GM11168 (cell line): ENCODE data around the gene CHI3L1.

Source experiments
- in situ Hi-C: fragments of 300-500 bp; cut with MboI; formaldehyde crosslinking; loops from one replicate; pipeline ENCODE4 v1.12.0; 2022; ENCODE audit warnings: low sequenced_read_pairs; ENCODE audit not compliant: unreplicated experiment

The CHI3L1 gene

DNA sequence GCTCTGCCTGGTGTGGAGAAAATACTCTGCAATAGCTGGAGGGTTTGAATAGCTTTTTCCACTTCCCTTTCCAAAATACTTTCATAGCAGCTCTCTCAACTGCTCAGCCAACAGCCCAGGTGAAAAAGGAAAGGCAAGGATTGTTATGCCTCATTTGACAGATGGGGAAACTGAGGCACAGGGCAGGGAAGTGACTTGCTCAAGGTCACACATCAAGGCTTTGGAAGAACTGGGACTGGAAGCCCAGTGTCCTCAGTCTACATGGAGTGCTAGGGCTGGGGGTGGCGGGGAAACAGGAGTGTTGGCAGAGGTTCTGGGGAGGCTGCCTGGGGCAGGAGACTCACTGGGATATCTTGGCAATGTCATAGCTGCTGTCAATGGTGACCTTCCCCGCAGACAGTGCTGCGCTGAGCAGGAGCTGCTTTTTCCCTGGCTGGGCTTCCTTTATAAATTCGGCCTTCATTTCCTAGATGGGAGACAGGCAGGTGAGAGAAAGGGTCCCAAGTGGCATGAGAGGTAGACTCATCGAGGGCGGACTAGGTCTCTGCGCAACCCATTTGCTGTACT lies 4.0 kb downstream of the CHI3L1 start:
- in situ Hi-C loops = no loop called here

DNA sequence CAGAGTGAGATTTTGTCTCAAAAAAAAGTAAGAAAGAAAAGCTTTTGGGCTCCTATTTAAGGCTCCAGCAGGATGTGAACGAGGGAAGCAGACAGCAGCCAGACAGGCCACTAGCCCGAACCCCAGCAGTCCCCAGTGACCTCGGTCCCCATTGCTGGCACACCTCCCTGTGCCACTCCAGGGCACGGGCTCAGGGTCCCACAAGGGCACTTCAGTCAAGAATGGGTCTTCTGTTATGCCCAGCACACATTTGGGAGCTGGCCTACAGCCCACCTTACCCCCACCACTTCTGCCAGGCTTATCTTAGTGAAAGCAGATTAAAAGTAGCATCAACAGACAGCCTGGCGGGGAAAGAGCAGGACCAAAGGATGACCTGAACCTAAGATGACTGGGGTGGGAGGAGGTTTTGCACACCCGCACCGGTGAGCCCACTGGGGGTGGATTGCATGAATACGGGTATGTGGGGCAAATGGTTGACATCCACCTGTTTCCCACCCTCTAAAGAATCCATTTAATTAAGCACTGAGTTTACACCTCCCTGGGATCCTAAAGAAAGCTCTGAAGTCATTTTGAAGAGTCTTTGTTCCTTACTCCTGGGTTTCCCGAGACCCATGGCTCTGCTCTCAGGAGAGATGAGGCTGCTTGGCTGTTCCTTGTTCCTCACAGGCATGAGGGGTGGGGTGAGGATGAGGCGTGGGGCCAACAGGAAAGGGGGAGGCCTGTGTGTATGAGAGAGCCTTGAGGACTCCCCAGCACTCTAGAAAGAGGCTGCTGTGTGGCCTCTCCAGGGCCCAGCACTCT lies 4.7 kb downstream of the CHI3L1 start:
- in situ Hi-C loops = no loop called here

DNA sequence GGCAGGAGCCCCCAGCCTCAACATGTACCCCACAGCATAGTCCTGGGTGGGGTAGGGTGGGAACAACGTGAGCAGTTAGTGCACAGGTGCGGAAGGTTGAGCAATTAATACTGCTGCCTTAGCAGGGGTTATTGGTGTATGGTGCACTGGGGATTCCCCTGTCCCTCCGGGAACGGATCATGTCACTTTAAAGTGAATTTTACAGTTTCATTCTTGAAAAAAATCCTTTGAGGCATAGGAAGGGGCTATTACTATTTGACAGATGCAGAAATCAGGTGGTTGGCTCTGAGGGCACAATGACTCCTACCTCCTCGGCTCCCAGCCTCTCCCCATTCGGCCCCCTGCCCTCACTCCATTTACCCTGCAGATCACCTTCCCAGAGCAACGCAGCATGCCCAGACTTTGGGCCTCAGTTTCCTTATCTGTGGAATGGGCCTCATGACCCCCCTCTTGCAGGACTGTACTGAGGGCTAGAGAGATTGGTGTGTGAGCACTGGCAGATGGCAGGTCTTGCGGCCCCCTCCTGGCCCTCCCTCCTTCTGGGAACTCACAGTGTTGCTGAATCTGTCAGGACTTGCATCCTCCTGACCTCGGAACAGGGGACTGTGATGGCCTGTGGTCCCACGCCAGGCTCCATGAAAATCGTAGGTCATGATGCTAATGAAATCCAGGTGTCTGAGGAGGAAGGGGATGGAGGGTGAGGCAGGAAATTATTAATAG lies 5.7 kb downstream of the CHI3L1 start:
- in situ Hi-C loops = no loop called here

DNA sequence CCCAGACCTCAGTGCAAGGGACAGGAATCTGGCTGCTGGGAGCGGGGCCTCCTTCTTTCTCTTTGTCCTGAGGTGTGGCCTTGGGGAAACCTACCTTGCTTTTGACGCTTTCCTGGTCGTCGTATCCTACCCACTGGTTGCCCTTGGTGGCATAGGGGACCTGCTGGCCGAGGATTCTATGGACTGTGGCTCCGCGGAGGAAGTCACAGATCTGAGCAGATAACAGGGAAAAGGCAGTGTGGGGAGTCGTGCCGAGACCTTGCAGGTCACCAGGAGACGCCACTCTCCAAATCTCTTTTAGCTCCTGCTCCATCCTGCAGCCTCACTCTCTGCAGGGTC lies 6.9 kb downstream of the CHI3L1 start:
- in situ Hi-C loops = no loop called here

DNA sequence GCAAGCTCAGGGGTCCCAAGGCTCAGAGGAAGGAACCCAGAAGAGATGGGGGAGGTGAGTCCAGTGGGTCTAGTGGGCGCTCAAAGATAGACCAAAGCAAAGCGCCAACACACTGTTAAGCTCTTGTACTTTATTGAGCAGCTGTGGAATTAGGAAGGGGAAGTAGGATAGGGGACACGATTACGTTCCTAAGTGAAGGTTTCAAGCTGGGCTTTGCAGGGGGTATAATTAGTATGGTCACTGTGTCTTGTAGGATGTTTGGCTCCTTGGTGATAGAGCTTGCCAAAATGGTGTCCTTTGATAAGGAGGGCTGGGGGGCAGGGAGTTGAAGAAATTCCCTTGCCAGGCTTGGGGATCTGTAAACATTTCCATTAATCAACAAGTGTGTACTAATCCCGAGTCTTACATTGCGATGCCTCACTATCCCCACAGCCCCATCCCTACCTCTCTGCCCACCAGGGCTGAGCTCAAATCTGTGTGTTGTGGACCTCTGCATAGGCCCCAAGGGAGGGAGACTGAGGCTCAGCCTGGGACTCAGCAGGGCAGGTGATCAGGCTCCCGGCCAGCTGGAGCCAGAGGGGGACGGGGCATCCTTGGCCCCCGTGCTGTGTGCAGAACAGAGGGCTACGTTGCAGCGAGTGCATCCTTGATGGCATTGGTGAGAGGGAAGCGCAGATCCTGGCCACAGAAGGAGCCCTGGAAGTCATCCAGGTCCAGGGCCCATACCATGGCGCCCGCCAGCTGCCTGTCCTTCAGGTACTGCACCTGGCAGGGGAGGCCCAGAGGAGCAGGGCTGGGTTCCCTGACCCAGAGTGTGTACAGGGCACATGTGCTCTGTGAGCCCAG lies 7.5 kb downstream of the CHI3L1 start:
- in situ Hi-C loops = no loop called here

DNA sequence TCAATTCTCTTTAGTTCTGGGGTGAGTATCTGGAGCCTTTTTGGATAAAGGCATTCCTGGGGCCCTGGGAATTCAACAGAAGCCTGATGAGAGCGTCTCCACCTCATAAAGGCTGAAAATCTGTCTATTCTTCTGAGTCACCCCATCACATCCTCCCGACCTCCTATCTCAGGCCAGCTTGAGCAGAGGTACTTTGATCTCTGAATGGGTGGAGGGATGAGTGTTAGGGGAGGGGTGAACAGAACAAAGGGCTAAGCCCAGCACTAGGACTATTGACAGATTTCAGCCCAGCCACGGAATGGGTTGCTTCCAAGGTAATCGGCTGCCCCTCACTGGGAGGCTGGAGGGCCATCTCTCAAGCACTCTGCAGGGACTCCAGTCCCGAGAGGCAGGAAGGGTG lies 8.4 kb downstream of the CHI3L1 start:
- in situ Hi-C loops = no loop called here

DNA sequence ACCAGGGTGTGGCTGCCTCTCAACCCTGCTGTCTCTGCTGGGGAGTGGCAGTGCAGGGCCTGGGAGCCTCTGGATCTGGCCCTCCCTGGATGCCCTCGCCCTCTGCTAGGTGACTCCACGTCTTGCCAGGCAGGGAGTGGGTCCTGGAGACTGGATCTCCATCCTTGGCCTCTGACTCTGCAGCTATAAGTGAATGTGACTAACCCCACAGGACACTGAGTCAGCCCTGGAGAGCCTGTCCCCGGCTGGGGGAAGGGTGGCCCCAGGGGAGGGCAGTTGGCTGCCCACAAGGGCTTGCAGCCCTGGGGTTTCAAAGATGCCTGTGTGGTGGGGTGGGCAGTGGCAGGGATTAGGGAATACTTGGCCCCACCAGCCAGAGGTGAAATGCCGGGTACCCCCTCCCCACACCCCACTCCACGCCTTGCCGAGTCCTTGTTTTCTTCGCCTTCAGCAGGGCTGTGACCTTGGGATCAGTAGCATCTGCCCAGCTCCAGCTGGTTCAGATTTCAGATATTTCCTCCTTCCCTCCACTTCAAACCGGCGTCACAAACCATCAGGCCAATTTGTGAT lies 8.9 kb downstream of the CHI3L1 start:
- in situ Hi-C loops = no loop called here

DNA sequence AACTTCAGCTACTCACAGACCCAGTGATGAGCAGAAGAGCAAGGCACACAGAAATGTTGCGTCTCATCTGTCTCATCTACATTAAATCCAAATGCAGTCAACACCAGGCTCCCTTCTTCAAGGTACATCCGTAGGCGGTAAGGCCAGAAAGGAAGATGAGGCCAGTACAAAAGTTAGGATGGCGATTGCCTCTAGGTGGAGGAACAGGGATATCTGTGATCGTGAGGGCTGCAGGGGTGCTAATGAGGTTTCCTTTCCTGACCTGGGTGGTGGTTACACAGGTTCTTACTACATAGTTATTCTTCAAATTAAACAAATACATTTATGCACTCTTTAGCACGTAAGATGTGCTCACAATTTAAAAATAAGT lies 9.5 kb downstream of the CHI3L1 start:
- in situ Hi-C loops = no loop called here

DNA sequence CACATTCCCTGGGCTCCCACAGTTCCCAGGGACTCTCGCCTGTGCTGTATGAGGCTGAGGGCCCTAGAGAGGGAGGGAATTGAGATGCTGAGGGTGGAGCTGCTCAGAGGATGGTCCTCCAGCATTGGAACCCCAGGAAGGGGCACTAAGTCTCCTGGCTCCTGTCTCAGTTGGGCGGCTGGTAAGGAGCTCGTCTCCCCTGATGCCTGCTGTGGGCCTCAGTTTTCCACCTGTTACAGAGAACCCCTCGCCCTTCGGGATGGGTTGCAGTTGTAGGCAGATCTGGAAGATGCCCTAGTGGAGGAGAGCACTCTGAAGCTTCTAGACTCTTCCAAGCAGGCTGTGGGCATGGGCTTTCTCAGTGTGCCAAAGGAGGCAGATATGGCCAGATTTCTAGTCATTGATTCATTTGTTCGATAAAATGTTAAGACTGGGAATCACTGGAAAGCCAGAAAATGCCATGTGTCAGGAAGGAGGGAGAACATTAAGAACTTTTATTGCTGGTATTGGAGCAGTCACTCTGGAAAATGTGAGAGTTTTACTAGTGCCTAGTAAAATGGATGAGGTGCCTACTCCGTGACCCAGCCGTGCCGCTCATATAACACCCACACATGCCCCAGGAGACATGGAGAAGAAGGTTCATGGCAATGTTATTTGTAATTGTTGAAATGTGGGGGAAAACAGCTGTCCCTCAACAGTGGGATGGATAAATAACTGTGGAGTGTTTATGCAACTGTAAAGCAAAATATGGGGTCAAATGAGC lies 10.1 kb downstream of the CHI3L1 start:
- in situ Hi-C loops = no loop called here

DNA sequence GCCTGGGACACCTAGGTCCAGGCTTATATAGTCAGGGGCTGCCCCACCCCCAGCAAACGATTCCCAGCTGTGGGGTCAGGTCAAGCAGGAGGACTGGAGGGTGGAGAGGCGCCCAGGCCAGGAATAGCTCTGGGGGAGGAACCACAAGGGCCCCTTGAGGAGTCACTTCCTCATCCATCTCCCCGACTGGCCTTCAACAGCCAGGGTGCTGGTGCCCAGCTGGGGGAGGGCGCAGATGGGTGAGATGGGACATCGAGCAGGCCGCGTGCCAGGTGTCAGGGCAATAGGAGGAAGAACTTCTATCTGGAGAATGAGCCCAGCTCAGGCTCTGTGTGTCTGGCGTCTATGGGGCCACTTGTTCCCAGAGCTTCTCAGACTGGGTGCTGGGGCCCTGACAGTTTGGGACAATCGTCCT lies 10.7 kb downstream of the CHI3L1 start:
- in situ Hi-C loops = no loop called here

DNA sequence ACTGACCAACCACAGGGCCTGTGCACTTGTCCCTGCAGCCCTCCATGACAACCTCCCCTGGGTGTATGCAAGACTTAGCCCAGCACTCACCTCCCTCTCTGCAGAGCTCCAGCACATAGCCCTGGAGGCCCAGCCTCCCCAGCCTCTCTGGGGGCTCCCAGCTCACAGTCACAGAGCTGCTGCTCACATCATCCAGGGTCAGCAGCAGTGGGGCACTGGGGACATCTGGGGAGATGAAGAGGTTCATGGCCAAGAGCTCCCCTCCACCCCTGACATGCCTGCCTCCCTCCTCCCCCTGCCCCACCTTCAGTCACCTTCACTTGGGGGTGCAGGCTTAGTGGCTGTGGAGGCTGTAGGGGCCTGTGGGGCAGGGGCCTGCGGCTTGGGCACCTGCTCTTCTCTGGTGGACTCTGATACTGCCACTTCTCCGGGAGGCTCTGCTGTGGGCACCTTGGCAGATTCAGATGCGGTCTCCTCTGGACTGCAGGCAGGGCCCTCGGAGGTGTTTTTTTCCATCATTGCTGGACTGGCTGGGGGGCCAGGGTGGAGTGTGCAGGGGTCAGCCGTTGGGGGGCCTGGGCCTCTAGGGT lies 11.2 kb downstream of the CHI3L1 start, which contains the start of gene MYBPH:
MYBPH (minus strand) TSS at position 590 of the 590 bp plus-strand sequence; CDS start at position 519, 71 bp downstream.
- in situ Hi-C loops = no loop called here

DNA sequence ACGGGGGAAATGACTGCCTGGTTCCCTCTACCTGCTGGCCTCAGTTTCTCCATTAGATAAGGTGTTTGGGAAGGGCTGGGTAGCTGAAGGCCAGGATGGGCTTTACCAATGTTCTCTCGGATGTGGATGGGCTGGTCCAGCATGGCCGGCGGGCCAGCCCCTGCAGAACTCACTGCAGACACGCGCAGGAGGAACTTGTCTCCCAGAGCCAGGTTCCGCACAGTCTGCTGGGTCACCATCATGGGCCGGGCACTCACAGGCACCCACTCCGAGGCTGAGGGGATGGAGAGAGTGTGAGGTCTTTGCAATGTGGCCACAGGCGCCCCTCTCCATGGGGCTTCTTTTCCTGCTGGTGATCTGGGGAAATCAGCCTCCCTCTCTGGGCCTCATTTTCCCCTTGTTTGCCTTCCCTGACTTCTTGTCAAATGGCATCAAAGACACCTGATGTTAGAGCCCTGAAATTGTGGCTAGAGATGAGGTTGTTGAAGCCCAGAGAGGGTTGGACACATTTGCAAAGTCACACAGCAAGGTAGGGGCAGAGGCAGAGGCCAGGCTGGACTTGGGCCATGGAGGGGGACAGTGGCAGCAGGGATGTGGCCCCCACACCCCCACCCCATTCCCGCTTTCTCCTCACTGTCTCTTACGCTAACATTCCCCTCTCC lies 12.0 kb downstream of the CHI3L1 start:
- in situ Hi-C loops = no loop called here

DNA sequence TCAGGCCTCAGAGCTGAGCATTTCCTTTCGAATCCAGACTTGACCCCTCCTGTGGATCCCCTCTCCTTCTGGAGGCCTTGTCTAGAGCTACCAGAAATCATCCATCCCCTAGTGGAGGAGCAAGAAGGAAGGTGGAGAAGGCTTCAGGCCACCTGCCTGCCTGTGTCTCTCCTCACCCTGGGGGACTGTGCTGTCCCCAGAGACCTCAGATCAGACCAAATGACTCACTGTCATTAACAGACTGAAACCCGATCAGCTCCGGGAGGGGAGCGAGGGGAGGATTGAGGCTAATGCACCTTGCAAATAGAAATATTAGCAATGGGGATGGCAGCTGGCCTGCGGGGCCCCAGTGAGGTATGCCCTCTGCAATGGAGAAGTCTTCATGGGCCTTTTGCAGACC lies 12.9 kb downstream of the CHI3L1 start:
- in situ Hi-C loops = no loop called here

DNA sequence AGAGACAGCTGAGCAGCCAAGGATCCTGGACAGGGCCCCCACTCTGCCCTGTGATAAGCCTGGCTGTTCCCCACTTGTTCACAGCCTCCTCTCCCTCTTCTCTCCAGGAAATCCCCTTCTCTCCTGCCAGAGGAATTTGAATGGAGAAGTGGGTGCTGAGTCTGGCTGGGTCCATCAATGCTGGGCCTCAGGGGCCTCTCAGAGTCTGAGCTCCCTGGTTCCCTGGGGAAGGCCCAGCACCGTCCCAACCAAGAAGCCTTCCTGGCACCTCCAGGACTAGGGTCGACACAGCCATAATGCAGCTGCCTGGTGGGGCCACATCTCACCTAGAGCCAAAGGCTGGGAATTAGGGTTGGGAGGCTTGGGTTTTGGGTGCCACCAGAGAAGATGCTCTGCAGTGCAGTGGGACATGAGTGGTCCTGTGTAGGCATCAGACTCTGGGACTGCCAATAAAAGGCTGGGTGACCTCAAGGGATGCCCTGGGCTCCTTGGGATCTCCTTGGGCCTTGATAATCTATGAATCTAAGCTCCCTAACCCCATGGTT lies 13.4 kb downstream of the CHI3L1 start:
- in situ Hi-C loops = no loop called here

DNA sequence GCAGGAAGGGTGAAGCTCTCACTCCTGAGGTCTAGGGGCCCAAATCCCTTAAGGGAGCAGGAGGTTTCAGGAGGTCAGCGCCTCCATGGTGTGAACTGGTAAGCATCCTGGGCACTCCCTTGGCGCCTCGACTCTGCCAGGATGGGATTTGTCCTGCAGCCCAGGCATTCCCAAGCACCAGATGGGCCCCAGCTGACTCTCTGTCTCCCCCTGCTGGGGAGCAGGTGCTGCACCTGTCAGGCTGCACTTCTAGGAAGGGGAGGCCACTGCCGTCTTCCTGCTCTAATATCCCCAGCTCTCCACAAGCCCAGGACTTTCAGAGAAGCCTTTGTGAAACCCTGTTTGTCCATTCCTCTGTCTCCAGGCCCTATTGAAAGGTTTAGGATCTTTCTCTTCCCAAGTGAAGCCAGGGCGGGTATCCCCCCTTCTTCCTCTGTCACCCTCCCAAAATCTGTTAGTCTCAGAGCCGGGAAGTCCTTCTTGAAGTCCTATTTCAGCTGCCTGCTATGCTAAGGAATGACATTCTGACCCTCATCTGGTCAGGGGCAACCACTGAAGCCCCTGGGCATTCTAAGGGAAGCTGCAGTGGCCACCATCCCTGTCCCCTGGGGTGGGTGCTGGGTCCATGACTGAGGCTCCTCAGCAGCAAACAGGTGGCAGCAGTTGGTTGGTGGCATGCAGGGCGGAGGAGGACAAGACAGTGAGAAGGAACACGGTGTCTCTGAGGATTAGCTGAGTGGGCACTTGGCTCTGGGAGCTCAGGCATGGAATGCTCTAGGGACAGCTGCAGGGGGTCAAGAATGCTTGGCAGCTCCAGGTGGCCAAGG lies 14.1 kb downstream of the CHI3L1 start:
- in situ Hi-C loops = no loop called here

DNA sequence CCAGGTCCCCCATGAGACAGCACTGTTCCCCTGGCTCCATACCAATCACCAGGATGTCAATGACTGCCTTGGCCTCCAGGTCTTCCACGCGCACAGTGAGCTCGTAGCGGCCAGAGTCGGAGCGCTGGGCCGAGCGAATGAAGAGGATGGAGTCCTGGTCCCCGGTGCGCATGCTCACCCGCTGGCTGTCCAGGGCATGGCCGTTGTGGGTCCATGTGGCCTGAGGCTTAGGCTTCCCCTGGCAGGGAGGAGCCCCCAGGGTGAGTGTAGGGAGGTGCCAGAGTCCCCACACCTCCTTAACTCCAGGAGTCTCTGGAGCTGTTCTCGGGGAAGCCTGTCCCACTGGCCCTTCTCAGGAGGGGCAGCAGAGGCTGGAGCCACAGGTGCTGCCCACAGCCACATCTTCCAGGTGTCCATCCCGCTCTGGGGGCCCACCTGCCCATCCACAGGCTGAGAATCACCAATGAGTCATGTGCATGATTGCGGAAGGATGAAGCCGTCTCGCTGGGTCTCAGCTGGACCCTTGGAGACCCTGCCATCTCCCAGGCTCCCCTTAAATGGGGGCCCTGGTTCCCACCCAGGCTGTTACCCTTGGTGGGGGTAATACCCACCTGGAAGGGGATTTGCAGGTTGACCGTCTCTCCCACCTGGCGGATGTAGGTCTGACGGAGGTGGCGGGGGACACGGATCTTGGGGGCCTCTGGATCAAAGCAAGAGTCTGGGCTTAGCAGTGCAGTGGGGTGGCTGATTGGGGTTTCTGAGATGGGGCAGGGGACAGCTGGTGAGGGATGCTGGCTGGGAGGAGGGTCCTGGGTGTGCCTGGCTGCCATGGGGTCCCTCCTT lies 14.9 kb downstream of the CHI3L1 start:
- in situ Hi-C loops = no loop called here
